Fibroblast of skin of scalp (primary cell): ENCODE results near the gene NDUFB10.

Experiments
- DNase-seq: peaks from one replicate; pipeline ENCODE4 v3.0.0-alpha.2; 2013

NDUFB10 gene

GRCh38 chr16:1985466-1986150, 26.3 kb downstream of the NDUFB10 start:
- no peak for DNase-seq

GRCh38 chr16:1987198-1987597, 27.9 kb downstream of the NDUFB10 start:
- no peak for DNase-seq

- DNase-seq: no peak
Observed at GRCh38 chr16:1989209-1990100, 30.1 kb downstream of the NDUFB10 start, which contains the start of gene SYNGR3. Gene SYNGR3, plus strand, starts transcription at chr16:1989970. Its CDS starts 133 bp downstream, at chr16:1990103.

- DNase-seq: no peak
Observed at GRCh38 chr16:1990101-1990350, 30.7 kb downstream of the NDUFB10 start.

- DNase-seq: no peak
Observed at GRCh38 chr16:1990351-1991134, 31.2 kb downstream of the NDUFB10 start.

GRCh38 chr16:1991135-1991551, 31.8 kb downstream of the NDUFB10 start:
- no peak for DNase-seq

- no peak for DNase-seq
Observed at GRCh38 chr16:1991588-1991947, 32.2 kb downstream of the NDUFB10 start.

GRCh38 chr16:1991948-1992703, 32.8 kb downstream of the NDUFB10 start:
- DNase-seq: peak; percentile 94

- DNase-seq: no peak
Observed at GRCh38 chr16:1992704-1993317, 33.5 kb downstream of the NDUFB10 start.

GRCh38 chr16:1993731-1994131, 34.4 kb downstream of the NDUFB10 start:
- peak; percentile 20 for DNase-seq

- no peak for DNase-seq
Observed at GRCh38 chr16:1997494-1998359, 38.4 kb downstream of the NDUFB10 start.

GRCh38 chr16:1998360-1998835, 39.1 kb downstream of the NDUFB10 start:
- no peak for DNase-seq

GRCh38 chr16:1998852-1999801, 39.8 kb downstream of the NDUFB10 start:
- no peak for DNase-seq

GRCh38 chr16:1999866-2000514, 40.7 kb downstream of the NDUFB10 start:
- DNase-seq: no peak

- DNase-seq: no peak
Observed at GRCh38 chr16:2001035-2001434, 41.7 kb downstream of the NDUFB10 start.

GRCh38 chr16:2001456-2002355, 42.4 kb downstream of the NDUFB10 start:
- DNase-seq: no peak

GRCh38 chr16:2002406-2003230, 43.3 kb downstream of the NDUFB10 start:
- DNase-seq: no peak
